Stimulated activated CD8-positive, alpha-beta memory T cell treated with anti-CD3 and anti-CD28 coated beads, Interleukin-12 subunit alpha, Interleukin-12 subunit beta, amount 100 ng/mL, for 24 hours (primary cell): ENCODE results near the gene LARP6.

Experiments used
- DNase-seq: peaks from one replicate; pipeline ENCODE4 v3.0.0-alpha.2; 2020; ENCODE audit errors: extremely low read depth

LARP6 gene

DNA sequence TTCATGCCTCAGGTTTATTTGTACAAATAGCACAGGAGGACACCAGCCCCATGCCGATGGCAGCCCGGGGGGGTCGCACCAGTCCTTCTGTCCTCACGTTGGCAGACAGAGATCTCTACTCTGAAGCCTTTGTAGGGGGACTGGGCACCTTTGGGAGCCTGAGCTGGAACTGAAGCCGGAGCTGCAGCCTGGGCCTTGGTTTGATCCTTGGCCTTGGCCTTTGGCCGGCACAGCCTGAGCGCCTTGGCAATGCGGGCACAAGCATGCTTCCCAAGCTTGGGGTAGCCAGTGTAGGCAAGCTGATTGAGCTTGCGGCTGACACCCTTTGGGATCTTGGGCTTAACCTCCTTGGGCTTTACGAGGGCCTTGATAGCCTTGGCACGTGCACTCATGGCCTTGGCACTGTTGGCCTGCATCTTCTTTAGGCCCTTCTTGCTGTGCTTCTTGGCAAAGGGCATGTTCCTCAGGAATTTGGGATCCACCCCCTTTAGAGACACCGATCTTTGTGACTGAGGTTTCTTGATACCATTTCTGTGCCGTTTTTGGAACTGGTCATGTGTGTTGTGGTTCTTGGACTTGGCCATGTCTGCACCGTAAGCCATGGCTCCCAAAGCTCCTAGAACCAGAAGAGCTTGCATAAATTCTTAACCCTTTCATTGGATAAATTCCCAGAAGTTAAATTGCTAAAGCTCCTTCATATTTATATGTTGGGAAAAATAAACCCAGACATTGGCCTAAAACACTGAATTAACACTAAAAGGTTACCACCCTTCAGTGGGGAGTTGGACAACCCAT lies 57.2 kb downstream of the LARP6 start:
- no peak for DNase-seq

DNA sequence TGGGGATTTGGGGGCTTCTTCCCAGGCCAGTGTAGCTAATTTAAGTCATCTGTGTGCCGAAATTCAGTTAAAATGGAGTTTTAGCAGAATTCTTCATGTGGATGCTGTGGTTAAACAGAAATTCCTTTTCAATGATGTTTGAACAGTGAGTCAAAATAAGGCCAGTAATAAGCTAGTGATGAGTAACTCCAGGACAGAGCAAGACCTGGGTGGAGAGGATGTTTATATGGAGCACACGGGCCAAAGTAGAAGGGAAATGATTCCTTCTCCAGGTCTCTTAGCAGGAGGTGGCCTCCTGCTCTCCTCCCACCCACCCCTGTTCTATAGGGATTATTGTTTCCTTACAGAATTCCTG lies 58.7 kb downstream of the LARP6 start:
- DNase-seq: no peak

DNA sequence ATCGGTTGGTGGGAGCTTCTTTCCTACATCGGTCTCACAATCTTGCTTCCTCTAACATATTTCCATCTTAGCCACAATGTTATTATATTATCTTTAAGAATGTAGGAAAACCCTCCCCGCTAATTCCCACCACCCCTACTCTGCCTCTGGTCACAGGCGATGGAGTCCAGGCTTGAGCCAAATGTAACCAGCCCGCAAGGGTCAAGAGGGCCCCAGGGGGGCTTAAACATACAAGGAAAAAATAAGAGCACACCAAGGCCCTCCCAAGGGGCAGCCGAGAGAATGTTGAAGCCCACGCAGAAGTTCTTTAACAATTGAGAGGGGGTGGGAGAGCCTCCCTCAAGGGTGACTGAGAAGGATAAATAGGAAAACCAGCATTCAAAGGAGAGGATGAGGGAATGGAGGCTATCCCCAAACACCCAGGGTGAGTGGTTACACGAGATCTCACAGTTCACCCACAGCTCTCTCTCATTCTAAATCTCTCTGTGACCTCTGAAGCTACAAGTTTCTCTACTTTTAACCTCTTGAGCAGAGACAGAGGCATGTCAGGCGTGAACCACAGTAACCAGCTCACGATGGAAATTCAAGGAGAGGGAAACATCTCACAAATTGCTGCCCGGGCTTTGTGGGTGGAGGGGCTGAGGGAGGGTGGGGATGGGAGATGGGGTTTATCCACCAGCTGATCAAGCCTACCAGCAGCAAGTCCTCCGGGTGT lies 59.2 kb downstream of the LARP6 start:
- no peak for DNase-seq

- DNase-seq: no peak
Observed at GRCh38 chr15:70793694-70794093, 60.3 kb downstream of the LARP6 start.

DNA sequence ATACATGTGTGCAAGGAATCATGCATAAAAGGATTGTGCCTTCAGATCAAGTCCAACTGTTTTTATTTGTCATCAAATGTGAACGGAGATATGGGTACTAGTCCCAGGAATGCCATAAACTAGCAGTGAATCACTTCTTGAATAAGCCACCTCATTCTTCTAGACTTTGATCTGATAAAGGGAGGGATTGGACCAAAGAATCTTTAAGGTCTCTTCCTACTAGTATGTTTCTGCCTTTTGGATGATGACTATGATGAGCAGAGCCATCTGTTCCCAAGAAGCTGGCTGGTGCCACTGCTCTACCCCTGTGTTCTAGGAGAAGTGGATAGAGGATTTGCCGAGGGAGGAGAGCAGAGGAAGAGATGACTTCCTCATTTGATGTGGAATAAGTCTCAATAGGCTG lies 61.8 kb downstream of the LARP6 start:
- no peak for DNase-seq

- no peak for DNase-seq
Observed at GRCh38 chr15:70791259-70791658, 62.7 kb downstream of the LARP6 start.

GRCh38 chr15:70789213-70789612 lies 64.7 kb downstream of the LARP6 start:
- DNase-seq: no peak

DNA sequence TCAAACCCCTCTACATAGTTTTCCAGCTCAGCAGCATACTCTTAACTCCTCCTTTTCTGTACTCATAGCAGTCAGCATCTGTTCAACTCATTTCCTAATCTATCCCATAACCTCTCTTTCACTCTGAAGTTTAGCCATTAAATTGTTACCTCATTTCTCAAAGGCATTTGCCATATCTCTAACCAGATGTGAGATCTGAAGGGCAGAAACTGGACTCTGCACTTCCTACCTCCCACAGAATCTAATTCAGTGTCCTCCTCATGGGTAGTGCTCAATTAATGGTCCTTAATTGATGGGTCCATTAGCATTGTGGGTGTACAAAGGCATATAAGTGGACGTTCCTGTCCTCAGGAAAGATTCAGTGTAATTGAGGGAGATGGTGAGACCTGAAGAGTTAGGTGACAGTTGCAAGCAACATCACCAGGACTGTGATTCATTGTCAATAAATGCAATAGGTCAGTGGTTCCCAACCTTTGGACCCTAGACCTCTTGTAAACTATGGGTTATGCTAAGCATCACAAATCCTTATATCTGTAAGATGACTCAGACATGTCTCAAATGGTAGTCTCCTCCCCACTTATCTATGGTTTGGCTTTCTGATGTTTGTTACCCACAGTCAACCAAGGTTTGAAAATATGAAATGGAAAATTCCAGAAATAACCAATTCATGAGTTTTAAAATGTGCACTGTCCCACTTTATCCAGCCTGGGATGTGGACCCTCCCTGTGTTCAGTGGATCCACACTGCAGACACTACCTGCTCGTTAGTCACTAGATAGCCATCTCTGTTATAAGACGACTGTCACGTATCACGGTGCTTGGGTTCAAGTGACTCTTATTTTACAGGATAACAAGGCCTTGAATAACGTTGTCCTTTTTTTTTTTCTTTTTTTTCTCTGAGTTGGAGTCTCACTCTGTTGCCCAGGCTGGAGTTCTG lies 65.6 kb downstream of the LARP6 start:
- no peak for DNase-seq

DNA sequence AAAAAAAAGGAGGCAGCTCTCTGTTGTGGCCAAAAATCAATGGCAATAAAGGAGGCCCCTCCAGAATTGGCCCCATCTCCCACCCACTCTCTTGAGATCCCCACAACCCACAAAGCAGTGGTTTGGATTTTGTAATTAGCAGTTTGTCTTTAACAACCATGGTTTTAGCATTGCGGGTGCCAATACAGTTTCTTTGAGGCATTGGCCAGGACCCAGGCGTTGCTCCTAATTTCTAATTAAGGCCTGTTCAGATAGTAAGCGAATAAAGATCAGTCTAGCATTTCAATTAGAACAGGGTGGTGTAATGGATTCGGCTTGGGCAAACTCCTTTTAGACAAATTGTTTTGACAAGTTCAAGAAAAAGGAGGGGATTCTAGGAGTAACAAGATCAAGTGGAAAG lies 67.0 kb downstream of the LARP6 start:
- DNase-seq: no peak

- no peak for DNase-seq
Observed at GRCh38 chr15:70783610-70784022, 70.3 kb downstream of the LARP6 start.

DNA sequence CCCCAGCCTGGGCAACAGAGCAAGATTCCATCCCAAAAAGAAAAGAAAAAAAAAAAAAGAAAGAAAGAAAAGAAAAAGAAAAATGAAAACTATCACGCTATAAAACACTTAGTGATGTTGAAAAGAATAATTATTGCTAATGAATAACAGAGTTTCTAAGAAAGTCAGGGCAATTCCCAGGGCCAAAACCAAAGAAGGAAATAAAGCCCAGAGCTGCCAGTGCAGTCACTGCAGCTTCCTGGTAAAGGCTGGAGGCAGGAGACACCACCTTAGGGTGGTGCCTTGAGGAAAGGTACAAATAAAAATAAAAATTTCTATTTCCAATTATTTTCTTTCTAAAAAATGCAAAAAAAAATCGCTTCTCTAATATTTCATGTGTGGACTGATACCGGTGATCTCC lies 70.9 kb downstream of the LARP6 start:
- DNase-seq: no peak

DNA sequence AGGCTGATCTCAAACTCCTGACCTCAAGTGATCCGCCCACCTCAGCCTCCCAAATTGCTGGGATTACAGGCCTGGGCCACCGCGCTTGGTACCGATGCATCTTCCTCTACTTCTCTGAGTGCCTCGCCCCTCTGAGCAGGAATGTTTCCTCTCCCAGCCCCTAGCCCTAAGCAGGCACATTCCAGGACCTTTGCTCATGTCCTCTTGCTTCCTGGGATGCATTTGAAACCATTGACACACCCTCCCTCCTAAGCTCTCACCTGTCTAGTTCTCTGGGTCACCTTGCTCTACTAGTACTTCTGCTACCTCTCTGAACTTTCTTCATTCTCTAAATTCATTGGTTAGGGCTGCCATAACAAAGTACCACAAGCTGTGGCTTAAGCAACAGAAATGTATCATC lies 72.7 kb downstream of the LARP6 start:
- no peak for DNase-seq
